ENCODE measurements around the gene SIX3.

The SIX3 gene

GRCh38 chr2:44942304-44943030 is 965 bp downstream of the SIX3 start:
- DNase-seq (ENCODE audit: low read depth in 2 of 2), result no peak

GRCh38 chr2:44943031-44943692 is 1.7 kb downstream of the SIX3 start:
- no peak for DNase-seq (ENCODE audit: low read depth in 2 of 2)

DNA sequence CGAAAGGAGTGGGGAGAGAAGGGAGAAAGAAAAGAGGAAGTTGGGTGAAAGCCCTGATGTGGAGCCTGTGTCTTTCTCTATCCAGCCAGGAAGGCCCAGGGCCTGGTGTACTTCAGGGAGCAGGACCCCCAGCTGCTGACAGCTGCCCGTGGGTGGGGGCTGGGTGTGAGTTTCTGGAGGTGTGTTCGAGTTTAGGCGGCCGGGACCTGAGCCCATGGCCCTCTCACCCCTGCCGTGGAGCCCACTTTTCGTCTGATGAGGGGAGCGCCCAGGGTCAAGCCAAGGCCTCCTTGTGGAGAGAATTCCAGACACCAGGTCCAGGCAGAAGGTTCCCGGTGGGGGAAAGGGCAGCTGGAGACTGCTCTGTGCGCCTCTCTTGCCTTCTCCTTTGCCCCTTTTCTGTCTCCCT is 2.2 kb downstream of the SIX3 start:
- no peak for DNase-seq (ENCODE audit: low read depth in 2 of 2)

DNA sequence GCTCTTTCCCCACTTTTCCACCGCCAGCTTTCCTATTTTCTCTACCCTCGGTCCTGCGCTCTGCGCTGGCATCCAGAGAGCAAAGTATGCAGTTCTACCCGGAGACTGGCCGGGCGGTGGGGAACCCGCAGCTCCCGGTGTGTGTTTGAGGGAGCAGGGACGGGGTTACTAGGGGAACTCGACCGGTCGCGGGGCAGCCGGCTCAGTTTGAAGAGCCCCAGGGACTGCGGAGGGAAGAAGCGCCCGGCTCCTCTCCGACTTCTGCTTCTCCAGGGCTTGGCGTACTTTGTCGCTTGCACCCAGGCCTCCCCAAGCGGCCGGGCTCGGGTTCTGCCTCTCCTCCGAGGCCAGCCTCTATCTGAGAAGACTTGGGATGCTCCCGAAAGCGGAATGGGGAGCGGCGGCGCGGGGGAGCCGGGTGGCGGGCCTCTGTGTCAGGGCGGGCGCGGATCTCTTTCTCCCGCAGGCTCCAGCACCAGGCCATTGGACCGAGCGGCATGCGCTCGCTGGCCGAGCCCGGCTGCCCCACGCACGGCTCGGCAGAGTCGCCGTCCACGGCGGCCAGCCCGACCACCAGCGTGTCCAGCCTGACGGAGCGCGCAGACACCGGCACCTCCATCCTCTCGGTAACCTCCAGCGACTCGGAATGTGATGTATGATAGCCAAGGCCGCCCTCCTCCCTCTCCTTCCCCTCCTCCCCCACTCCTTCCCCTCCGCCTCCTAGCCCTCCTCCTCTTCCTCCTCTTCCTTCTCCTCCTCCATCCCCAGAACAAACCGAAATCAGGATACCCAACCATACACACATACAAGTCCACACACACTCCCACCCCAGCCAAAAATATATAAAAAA is 2.8 kb downstream of the SIX3 start:
- no peak for DNase-seq (ENCODE audit: low read depth in 2 of 2)

DNA sequence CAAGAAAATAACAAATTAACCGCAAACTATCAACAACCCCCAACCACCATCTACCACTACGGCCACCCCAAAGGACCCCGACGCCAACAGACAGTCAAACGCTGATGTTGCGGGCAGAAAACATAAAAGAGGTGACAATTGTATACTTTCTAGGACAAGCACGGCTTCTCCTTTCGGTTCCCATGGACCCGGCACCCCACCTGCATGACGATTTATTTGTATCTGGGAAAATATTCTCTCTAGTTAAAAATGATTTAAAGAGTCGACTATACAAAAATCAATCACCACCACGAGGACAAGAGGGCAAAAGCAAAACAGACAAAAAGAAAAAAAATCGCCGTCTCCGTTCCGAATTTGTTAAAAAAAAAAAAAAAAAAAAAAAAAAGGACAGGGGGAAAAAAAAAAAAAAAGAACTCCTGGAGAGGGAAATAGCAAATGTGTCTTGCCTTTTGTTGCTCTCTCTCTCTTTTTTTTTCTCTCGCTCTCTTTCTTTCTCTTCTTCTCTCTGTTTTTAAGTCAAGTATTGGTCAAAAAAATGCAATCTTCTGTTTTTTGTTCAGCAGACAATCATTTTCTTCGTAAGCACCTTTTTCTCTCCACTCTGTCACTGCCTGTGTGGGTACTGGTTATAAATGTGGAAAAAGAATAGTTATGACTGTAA is 3.6 kb downstream of the SIX3 start:
- DNase-seq (ENCODE audit: low read depth in 2 of 2), result no peak

- DNase-seq (ENCODE audit: low read depth in 2 of 2), result no peak
These were observed 4.3 kb downstream of the SIX3 start for GRCh38 chr2:44945676-44946371.

GRCh38 chr2:44946372-44947027 is 5.0 kb downstream of the SIX3 start:
- no peak for DNase-seq (ENCODE audit: low read depth in 2 of 2)

GRCh38 chr2:44947028-44947375 is 5.5 kb downstream of the SIX3 start:
- DNase-seq (ENCODE audit: low read depth in 2 of 2), result no peak

DNA sequence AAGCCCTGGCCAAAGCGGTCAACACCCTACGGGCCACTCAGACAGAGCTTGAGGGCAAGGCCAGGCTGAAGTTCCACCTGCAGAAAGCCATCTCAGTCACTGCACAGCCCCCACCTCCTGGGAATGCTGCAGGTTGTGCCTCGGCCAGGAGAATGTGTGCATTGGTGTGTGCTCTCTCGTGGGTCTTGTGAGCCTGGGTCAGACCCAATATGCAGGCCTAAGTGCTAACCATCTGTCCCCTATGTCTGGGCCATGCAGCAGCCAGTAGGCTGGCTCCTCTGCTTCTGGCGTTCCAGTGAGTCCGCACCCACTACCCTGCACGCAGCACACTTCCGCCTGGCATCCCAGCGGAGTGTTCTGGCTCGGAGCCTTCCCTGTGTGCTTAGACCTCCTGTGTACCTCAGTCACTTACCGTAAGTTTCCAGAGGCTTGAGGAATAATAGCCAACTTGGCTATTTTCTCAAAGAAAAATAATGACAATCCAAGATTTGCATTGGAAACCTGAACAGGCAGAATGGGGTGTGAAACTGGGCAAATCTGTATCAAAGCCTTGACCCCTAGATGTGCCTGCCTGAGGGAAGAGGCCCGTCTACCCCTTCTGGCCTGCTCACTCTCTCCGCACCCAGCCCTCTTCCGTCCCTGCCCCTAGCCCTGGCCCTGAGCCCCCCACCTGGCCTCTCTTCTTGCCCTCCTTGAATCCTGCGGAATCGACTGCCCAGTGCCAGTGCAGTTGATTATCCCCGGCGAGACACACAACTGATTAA is 7.2 kb downstream of the SIX3 start:
- DNase-seq (ENCODE audit: low read depth in 2 of 2), result no peak

GRCh38 chr2:44949329-44950151 is 8.0 kb downstream of the SIX3 start:
- no peak for DNase-seq (ENCODE audit: low read depth in 2 of 2)

DNA sequence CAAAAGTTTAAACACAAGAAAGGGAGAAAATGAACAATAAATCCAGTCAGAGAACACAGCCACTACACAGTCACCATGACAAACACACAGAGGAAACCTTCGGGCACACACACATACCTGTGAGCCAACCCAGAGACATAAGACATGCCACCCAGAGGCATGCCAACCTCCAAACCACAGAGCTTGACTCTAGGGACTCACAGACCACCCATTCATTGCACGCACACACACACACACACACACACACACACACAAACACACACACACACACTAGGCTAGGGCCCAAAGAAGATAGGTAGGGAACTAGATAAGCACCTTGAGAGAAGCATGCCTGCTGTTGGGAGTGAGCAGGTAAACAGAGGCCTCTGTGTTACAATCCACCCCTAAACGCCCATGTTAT is 9.1 kb downstream of the SIX3 start:
- DNase-seq (ENCODE audit: low read depth in 2 of 2), result no peak

GRCh38 chr2:44951124-44951523 is 9.6 kb downstream of the SIX3 start:
- DNase-seq (ENCODE audit: low read depth in 2 of 2), result no peak

DNA sequence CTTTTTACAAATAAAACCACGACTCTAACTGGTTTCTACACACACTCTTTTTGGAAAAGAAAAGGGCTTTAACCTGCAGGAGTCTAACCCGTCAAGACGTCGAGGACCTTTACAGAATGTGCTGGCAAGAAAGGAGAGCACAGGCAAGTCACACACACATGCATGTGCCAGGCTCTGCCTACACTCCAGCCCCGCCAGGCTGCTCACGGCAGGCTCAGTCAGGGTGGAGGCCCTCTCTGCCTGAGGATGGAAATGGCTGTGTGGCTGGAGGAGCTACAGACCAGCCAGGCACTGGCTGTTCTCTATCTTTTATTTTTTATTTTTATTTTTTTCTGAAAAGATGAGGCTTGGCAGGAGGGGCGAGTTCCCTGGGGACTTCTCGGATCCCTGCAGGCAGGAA is 10.2 kb downstream of the SIX3 start:
- DNase-seq (ENCODE audit: low read depth in 2 of 2), result no peak

- peak in 1 of 2 experiments; percentile 35 for DNase-seq (ENCODE audit: low read depth in 2 of 2)
These were observed 10.8 kb downstream of the SIX3 start for GRCh38 chr2:44952143-44952805.

DNA sequence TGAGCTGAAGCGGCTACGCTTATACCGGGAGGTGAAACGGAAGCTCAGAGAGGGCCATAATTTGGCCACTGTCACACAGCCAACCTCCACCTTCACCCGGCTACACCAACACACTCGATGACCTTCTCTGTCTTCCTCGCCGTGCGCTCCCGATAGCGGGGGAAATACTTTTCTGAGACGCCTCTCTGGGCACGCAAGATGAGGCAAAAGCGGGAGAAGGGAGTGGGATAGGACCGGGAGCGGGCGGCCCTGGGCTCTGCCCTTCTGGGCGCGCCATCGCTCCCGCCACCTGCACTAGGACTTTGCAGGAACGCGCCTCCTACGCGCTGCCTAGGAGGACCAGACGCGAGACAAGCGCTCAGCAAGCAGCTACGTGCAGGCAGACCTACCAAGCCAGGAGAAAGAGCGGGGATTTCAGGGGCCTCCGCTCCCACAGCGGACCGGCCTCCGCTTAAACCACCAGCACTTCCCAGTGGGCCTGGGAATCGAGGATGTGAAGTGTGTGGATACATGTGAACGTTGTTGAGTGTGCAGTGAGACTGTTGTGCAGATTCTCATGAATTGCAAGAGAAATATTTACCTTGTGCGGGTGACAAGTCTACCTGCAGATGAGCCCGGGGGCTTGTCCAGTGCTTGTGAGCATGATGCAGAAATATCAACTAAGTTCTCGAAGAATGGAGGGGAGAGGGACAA is 11.4 kb downstream of the SIX3 start:
- no peak for DNase-seq (ENCODE audit: low read depth in 2 of 2)

DNA sequence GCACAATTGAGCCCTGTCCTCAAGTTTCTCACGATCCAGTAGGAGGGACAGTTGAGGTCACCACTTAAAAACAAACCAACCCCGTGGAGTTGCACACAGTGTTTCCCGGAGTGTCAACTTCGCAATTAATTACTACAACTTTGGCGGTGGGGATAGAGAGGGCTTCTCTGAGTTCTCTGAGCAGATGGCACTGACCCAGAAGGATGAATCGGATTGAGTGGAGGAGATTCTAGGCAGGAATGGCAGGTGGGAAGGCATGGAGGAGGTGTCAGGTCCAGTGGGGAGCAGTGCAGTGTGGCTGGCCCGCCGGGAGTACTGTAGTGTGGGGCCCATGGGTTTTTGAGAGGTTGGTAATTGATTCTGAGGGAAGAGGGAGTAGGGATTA is 12.0 kb downstream of the SIX3 start:
- no peak for DNase-seq (ENCODE audit: low read depth in 2 of 2)

- DNase-seq (ENCODE audit: low read depth in 2 of 2), result no peak
These were observed 13.0 kb downstream of the SIX3 start for GRCh38 chr2:44954447-44954888.

DNA sequence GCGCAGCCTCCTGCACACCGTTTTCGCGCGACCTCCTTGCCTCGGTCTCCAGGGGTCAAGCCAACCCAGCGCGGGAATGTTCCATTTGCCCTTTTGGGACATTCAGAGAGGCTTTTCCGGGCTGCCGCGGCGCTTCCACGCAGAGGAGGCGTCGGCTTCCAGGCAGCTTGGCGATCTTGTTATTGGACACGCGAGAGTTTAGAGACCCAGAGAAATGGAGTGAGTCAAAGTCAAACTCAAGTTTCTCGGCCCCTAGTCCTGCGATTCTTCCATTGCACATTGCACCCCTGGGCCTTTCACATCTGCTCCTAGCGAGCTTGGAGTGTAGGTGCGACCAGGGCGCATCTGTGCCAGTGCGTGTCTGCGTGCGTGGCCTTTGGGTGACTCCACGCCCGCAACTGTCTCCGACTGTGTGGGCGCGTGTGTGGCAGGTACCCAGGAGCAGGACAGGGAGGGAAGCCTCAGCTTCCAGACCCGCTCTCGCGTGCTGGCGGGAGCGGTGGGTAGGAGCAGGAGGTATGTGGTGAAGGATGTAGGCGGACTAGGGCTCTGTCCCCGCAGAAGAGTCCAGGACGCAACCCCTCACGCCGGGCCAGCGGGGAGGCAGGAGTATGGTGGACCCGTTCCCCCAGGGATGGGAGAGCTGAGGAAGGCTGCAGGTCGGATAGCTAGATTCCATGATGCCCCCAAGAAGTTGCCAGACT is 13.5 kb downstream of the SIX3 start:
- no peak for DNase-seq (ENCODE audit: low read depth in 2 of 2)
